Hematopoietic multipotent progenitor cell treated with erythropoietin and hydrocortisone succinate and interleukin-3 and kit ligand, for 8 days (in vitro differentiated cells): Measurements from ENCODE around the gene IRS1.

ENCODE experiments used
- DNase-seq: peaks from one replicate; pipeline ENCODE4 v3.0.0-alpha.2; 2015

The IRS1 gene

DNA sequence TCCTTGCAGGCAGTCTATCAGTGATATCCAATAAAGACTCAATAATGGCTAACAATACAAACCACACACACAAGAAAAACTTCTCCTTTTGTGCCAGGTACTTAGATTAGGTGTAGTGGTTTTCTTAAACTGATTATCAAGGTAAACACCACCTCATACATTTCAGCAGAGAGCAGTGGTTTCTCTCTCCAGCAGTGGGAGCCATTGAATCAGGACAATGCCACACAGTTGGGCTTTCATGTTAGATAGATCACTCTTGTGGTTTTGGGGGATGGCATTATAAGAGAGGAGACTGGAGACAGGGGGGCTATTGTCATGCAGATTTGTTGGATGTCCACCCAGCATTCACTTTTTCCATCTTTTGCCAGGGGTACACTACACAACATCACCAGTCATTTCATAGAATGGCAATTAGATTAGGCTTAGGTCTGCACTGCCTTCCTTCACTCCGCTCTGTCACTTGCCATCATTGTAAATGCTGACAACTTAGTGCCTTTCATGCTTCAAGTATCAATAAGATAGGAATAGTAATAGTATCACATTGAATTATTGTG lies 13.6 kb upstream of the IRS1 start:
- peak; percentile 51 for DNase-seq

DNA sequence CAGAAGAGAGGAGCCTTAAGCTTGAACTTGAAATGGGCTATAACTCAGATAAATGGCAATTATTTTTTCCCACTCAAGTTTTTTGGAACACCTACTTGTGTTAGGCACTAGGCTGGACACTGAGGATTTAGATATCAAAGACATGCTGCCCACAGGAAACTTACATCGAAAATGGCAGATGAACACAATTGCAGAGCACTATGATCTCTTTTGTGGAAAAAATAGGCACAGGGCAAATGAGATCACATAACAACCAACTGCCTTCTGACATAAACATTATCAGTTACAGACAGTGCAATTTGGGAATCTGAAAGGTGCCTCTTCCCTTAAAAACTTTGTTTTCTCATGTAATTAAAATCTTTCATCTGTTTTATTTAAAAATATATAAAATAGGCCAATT lies 3.8 kb upstream of the IRS1 start:
- DNase-seq, result no peak

DNA sequence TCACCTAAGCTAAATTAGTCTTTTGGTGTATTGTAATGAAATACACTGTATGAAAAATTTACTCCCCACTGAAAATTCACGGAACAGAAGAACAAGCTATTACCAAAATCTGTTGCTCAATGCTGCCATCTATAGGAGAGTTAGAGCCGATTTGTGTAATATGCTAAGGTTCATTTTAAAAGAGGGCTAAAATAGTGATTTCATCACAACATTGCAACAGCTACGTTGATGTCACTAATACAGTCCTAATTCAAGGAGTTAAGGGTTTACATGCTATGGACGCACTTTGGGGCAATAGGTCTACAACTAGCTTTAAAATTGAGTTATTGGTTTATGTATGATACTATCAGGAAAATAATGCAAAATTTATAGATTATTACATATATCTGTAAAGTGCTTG lies 3.0 kb upstream of the IRS1 start:
- peak; percentile 89 for DNase-seq

DNA sequence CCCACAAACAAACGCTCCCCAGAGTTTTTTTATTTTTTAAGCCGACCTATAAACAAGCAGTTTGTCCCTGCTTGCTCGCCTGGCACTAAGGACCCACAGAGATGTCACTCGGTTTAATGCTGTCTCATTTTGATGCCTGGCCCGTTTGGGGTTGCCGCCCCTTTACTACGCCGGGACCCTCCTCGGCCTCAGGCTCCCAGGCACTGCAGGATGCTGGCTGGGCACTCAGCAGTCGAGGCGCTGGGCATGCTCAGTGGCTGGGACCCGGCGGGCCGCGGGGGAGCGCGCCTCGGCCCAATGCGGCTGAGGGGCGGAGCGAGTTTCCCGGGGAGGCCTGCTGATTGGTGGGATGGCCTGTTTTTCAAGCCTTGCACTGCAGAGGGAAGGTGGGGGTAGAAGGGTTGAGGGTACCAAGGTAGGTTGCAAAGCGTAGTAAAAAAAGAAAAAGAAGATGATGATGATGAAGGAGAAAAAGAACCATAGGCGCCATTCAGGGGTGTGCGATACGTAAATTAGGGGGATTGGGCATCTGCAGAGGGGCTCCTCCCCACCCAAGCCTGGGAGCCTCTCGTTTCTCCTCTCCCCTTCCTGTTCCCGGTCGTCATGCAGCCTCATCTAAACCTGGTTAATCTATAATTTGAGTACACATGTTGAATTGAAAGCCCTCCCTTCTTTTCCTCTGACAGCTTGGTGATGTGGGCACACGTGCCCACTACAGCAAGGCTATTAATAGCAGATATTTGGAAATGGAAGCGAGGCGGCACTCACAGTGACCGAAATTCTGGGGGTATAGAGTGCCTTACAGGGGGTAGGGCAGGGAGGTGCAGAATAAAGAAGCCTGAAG lies 1.5 kb upstream of the IRS1 start:
- DNase-seq, result peak; percentile 81

DNA sequence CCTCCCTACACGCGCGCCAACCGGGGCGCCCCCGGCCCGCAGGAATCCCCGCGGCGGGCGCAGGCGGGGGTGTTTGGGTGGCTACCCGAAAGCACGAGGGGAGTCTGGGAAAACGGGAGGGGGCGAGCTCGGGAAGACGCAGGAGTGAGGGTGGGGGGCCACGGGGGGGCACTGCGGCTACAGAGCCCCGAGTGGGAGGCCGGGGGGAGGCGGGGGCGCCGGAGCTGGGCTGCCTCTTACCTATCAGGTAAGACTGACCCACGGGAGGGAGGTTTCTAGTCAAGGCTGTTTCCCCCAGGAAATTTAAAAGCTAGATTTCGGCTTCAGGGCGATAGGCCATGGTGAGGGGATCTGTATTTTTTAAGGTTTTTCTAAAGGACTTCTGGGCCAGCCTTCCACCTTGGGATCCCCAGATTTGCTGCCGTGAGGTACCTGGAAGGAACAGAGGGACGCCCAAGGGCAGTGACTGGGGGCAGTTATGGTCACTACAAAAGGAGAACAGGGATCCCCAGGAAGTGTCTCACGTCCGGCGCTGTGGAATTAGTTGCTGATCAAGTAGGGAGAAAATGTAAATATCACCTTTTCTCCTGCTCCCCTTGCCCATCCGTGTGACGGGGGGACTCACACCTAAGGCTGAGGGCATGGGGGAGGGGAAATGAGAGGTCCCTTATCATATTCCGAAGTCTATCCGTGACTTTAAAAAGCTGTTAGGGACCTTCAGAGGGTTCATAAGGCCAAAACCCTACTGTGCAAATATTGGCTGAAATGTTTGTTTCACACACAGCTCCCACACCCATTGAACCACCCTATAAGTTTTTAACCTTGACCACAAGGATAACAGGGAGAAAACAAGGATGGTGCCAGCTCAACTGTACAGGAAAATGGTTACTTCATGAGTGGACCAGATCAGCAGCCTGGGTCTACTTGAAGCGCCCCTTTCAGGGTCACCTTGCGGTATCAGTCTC lies 638 bp upstream of the IRS1 start:
- peak; percentile 28 for DNase-seq

DNA sequence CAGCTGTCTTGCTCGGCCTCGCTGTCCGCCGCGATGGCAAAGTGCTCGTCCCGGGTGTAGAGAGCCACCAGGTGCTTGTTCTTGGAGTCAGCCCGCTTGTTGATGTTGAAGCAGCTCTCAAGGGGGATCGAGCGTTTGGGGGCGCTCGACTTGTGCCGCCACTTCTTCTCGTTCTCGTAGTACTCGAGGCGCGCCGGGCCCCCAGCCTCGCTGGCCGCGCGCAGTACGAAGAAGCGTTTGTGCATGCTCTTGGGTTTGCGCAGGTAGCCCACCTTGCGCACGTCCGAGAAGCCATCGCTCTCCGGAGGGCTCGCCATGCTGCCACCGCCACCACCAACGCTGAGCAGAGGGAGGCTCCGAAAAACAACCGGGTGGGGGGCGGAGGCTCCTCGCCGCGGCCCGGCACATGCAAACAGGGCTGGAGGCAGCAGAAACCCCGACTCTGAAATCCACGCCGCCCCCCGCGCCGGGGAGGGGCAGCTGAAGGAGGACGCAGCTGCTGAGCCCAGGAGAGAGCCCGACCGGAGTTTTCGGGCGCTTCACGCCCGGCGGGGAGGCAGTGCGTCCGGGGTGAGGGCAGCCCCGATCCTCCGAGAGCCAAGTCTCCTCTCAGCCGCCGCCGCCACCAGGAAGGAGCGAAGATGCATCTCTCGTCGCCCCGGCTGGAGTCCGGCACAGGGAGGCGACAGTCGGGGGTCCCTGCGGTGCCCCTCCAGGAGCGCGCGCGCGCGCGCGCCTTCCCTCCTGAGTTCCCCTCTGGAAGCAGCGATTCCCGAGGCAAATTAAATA lies 1.0 kb downstream of the IRS1 start:
- peak; percentile 57 for DNase-seq

DNA sequence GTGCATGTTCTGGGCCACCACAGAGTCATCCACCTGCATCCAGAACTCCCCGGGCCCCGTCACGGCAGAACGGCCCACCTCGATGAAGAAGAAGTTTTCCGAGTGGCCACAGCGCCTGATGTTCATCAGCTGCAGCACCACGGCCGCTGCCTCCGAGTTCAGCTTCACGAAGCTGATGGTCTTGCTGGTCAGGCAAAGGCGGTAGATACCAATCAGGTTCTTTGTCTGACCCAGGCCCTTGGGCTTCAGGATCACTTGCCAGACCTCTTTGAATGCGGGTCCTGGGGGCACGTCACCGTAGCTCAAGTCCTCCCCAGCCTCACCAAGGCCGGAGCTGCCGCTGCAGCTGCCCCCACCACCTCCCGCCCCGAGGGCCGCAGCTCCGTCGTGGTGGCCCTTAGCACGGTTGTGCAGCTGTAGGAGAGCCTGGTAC lies 1.6 kb downstream of the IRS1 start:
- DNase-seq, result no peak

DNA sequence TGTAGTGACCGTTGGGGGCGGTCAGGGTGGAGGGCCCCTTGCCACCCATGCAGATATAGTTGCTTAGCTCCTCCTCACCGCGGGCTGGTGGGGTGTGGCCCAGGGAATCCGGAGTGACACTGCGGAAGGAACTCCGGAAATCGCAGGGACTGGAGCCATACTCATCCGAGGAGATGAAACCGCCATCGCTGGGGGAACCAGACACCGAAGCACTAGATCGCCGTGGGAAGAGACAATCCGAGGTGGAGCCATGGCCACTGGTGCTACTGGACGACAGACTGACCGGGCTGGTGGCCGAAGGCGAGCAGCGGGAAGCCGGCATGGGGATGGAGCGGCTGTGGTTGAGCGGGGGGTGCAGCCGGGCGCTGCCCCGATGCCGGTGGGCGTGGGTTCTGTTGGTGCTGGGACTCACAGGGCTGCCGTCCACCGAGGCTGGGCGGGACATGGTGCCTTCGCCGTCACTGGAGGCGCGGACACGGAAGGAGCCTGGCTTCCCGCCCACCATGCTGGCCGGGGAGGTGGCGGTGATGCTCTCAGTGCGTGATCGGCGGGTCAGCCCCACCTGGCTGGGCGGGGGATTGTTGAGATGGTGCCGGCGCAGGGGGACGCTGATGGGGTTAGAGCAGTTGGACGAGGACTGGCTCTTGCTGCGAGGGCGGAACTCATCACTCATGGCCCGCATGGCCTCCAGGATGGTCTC lies 2.2 kb downstream of the IRS1 start:
- DNase-seq, result no peak

DNA sequence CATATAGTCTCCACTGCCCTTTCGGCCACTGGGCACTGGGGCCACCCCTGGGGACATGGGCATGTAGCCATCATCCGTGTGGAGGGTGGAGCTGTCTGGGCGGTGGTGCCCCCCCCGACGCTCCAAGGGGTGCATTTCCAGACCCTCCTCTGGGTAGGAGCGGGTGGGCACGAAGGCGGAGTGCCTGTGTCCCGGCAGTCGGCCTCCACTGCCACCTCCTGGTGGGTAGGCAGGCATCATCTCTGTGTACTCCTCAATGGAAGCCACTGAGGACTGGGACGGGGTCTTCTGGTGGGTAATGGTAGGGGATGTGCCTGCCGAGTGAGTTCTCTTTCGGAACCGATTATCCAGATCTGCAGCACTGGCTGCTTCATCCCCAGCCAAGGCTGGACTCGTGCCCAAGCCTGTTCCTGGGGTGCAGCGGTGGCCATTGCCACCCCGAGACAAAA lies 2.8 kb downstream of the IRS1 start:
- DNase-seq, result no peak

DNA sequence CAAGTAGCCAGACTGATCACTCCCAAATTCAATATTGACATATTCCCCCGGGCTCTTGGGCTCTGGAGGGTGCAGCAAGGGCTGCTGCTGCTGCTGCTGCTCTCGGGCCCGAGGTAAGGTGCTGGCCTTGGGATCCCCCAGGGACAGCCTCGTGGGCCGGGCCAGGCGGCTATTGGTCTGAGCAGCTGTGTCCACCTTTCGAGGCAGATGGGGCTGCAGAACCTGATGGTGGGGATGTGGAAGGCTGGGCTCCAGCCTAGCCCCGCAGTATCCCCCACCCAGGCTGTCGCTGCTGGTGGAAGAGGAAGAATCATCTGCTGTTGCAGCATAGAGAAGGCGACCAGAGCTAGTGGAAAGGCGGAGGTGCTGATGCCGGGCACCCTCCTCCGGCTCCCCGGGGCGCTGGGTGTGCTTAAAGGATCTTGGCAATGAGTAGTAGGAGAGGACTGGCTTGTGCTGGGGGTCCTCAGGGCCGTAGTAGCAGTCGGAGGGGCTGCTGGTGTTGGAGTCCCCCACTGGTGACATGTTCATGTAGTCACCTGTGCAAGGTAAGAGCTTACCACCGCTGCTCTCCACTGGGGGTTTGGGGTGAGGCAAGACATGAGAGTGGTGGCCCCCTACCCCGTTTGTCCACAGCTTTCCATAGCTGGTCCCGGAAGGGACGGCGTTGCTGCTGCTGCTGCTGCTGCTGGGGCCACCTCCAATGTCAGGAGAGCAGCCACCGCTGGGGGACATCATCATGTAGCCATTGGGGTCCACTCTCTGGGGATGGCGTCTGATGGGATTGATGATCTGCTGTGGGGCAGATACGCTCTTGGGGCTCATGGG lies 3.4 kb downstream of the IRS1 start:
- no peak for DNase-seq

DNA sequence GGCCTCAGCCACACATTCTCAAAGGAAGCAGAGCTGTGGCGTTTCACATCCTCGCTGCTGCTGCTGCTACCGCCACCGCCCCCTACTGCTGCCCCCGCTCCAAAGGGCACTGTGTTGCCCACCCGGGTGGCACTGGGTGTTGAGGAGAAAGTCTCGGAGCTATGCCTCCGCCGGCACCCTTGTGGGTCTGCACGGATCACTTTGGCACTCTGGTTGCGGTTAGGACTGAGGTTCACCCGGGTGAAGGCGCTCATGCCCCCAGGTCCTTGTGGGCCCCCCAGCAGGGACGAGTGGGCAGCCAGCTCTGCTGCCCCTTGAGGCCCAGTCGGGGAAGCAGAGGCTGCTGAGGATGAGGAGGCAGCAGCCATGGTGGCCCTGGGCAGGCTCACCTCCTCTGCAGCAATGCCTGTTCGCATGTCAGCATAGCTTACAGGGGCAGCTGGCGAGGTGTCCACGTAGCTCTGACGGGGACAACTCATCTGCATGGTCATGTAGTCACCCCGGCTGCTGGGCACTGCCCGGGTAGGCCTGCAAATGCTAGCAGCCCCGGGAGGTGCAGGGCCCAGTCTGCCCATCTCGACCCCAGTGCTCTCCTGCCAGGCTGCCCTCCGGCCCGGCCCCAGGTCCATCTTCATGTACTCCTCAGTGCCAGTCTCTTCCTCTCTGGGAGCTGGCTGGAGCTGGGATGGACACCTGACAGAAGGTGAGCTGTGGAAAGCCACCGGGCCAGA lies 4.2 kb downstream of the IRS1 start:
- no peak for DNase-seq

DNA sequence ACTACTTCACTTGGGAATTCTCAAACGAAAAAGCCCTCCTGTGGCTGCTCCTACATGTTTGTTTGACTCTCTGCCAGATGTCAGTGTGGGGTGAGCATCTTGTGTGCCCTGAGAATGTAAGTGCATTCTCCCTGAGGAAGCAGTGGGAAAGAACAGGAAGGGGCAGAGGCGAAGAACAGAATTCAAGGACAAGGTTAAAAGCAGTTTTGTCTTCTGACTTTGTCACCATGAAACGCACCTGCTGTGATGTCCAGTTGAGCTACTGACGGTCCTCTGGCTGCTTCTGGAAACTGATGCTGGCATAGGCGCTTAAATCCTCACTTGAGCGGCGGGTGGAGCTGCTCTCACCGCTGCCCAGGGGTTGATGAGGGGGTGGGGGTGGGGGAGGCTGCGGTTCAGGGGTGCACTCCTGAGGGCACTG lies 4.9 kb downstream of the IRS1 start:
- no peak for DNase-seq

DNA sequence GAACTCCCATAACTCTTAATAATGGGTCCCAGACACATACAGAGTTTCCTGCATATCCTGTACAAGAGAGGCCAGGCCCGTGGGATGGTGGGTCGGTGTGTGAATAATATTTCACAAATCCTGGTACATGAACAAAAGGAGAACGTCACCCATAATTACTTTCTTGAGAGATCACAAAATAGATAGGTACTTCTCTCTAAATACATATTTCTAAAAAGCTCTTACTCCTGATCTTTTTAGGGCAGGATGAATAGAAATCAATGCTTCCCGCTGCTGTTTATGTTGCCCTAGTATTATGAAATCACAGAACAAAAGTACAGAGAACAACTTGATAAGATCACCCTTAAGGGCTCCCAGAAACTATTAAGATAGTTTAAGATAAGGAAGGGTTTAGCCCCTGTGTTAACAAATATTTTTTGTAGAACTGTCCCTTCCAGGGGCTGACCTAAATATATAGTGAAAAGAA lies 5.4 kb downstream of the IRS1 start:
- DNase-seq, result no peak

DNA sequence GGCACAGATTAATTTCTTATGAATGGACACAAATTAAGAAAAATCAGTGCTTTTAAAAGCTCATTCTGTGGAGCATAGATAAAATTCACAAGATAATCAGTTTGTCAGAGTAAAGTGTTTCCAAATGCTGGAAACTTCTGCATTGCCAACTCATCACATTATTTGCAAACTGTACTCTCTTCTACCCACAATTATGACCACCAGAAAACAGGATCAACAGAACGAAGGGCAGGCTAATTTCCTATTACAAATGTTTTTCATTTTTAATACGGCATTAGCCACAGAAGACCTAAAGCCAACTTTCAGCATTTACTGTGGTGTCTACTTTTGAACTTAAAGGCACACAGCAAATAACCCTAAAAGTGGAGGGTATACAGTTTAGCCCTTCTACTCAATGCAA lies 6.0 kb downstream of the IRS1 start:
- DNase-seq, result no peak

DNA sequence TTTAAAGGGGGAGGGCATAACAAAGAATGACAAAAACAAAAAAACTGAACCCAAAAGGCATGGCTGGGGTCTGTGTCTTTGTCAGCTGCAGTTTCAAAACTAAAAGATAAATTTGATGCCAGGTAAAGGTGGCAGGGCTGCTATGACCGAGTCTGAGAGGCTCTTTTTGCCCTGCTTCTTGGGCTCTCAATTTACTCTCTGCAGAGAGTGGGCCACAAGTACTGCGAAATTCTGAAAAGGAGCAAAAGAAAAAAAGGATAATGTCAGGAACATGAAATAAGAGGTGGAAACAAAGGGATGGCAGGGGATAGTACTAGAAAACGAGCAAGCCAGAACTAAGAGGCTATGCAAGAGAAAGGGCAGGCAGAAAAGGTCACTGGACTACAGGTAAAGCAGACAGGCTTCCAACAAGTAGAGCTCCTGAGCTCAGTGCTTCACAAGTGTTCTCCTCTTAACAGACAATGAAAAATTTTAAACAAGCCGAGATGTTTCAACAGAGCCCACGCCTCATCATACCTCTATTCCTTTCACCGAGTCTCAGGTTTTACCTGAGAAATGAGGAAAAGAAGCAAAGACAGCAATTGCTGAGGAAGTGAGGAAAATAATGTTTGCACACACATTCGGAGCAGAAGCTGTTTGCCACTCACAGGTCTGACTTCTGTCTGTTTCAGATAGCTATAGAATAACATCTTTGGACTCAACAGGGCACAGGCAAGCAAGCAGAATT lies 7.3 kb downstream of the IRS1 start:
- DNase-seq, result no peak

DNA sequence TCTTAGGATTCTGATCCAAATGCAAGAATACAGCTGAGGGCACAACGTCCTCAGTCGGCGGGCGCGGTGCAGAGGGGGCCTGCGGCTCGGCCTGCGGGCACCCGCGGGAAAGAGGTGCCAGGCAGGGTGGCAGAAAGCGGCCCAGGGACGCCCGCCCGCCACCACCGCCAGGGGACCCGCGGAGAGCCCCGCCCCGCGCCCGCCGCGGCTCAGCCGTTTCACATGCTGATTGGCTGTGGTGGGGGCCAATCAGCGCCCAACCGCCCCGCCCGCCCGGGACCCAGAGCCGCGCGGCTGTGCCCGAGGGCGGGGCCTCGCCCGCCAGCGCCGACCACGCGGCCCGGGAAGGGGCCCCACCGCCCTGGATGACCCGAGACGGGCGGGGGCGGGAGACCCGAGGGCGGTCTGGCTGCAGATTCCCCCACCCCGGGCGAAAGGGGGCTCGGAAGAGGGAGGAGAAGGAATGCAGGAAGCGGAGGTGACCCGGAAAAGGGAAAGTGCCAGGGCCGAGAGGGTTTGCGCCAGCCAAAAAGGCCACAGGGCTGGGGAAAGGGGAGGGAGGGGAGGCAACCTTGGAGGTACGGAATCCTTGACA lies 8.0 kb downstream of the IRS1 start:
- peak; percentile 86 for DNase-seq

DNA sequence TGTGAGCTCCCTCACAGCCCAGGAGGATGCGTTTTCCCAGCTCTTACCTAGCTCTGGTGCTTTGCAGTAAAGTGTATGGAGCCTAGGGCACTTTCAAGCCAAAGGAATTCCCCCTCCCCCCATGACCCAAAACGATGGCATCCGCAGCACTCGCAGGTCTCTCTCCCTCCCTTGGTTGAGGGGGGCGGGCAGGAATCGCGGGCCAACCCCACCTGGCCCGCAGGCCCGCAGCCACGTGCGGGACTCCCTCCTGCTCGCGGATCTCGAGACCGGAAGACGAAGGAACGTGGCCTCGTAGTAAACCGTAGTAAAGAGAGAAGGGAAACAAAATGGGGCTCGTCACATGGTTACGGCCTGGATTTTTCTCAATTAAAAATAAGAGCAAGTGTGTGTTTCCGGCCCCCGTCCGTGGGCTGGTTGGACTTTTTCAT lies 8.5 kb downstream of the IRS1 start:
- peak; percentile 71 for DNase-seq

DNA sequence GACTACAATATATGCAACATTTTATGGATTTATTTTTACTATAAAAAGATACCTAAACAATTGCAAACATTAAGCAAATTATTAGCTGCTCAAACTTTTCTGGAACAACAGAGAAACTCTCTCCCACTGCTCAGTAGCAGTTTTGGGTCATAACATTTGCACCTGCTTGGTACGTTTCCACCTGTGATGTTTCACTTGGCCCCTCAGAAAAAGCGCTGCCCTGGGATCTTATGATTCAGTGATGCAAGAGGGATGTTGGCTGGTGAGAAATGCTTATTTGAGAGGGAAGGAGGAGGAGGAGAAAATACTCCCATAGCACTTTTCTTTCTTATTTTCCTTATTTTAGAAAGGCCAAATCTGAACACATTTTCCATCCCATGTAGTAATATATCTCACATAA lies 9.2 kb downstream of the IRS1 start:
- no peak for DNase-seq

DNA sequence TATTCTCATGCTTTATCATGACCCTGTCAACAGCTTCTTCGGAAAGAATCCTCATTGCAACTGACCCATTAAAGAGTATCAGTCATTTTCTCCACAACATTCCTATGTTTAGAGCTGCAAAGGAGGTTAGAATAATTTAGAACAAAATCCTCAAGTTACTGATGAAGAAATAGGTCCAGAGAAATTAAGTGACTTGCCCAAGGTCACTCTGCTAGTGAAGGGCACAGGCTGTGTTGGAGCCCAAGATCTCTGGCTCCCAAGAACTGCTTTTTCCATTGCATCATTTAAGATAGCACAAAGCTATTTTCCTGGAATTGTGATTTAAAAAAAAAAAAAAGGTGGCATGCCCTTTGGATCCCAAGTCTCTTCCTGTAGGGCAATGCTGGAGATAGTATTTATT lies 9.6 kb downstream of the IRS1 start:
- no peak for DNase-seq
